ENCODE results near the gene HSF5.

DNA sequence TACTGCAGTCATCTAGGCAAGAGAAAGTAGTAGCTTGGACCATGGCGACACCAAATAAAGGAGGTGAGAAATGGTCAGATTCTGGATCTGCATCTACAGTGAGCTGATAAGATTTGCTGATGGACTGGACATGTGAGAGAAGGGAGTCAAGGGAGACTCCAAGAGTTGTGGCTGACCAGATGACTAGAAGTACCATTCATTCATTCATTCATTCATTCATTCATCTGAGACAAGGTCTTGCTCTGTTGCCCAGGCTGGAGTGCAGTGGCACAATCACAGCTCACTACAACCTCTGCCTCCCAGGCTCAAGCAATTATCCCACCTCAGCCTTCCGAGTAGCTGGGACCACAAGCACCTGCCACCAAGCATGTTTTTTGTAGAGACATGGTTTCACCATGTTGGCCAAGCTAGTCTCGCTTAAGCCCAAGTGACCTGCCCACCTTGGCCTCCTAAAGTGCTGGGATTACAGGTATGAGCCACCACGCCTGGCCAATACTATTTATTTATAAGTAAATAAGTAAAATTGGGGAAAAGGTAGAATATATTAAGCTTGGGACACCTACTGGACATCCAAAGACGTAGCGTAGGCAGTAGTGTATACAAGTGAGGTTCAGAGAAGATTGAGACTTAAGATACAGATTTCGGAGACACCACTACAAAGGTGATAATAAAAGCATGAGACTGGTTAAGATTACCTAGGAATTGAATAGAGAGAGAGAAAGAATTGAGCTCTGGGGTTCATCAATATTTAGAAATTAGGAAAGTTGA lies 55.2 kb downstream of the HSF5 start:
- TF ChIP-seq, protein P1, sequence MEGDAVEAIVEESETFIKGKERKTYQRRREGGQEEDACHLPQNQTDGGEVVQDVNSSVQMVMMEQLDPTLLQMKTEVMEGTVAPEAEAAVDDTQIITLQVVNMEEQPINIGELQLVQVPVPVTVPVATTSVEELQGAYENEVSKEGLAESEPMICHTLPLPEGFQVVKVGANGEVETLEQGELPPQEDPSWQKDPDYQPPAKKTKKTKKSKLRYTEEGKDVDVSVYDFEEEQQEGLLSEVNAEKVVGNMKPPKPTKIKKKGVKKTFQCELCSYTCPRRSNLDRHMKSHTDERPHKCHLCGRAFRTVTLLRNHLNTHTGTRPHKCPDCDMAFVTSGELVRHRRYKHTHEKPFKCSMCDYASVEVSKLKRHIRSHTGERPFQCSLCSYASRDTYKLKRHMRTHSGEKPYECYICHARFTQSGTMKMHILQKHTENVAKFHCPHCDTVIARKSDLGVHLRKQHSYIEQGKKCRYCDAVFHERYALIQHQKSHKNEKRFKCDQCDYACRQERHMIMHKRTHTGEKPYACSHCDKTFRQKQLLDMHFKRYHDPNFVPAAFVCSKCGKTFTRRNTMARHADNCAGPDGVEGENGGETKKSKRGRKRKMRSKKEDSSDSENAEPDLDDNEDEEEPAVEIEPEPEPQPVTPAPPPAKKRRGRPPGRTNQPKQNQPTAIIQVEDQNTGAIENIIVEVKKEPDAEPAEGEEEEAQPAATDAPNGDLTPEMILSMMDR (IDR thresholded peaks at IDR 0.05 in 2 of 3, conservative IDR thresholded peaks at IDR 0.05 in 1 of 3; ENCODE audit: borderline replicate concordance in 1 of 3, insufficient read depth in 1 of 3, low read depth in 2 of 3, low read length in 2 of 3): peak; percentile 48 to 67 (median 61)
- no peak for TF ChIP-seq EZH2 (IDR thresholded peaks at IDR 0.05)
- no peak for TF ChIP-seq EZH2phosphoT487 (IDR thresholded peaks at IDR 0.05; ENCODE audit: borderline replicate concordance)
- no peak for TF ChIP-seq TCF7L2 (IDR thresholded peaks at IDR 0.05; ENCODE audit: borderline replicate concordance, extremely low read depth, insufficient read depth, insufficient read length)
- no peak for TF ChIP-seq POLR2AphosphoS5 (IDR thresholded peaks at IDR 0.05; ENCODE audit: low read depth, low read length)
